ENCODE data around the gene CHN1.

DNA sequence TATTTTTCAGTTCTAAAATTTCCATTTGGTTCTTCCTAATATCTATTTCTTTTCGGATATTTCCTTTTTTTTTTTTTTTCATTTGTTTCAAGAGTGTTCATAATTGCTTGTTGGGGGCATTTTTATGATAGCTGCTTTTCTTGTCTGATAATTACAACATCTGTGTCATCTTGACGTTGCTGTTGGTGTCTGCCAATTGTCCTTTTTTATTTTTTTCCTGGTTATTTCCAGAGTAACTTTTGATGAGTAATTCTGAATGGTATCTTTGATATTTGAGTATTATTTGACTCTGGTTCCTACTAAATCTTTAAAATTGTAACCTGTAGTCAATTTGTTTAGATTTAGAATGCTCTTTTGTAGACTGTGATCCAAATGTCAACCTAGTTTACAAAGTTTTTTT lies 189.7 kb downstream of the CHN1 start:
- TF ChIP-seq, protein P1, sequence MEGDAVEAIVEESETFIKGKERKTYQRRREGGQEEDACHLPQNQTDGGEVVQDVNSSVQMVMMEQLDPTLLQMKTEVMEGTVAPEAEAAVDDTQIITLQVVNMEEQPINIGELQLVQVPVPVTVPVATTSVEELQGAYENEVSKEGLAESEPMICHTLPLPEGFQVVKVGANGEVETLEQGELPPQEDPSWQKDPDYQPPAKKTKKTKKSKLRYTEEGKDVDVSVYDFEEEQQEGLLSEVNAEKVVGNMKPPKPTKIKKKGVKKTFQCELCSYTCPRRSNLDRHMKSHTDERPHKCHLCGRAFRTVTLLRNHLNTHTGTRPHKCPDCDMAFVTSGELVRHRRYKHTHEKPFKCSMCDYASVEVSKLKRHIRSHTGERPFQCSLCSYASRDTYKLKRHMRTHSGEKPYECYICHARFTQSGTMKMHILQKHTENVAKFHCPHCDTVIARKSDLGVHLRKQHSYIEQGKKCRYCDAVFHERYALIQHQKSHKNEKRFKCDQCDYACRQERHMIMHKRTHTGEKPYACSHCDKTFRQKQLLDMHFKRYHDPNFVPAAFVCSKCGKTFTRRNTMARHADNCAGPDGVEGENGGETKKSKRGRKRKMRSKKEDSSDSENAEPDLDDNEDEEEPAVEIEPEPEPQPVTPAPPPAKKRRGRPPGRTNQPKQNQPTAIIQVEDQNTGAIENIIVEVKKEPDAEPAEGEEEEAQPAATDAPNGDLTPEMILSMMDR (conservative IDR thresholded peaks at IDR 0.05 in 1 of 2, IDR thresholded peaks at IDR 0.05 in 1 of 2; ENCODE audit: extremely low read depth in 1 of 2, insufficient read depth in 1 of 2, low read depth in 1 of 2, low read length in 2 of 2) = no peak
- no peak for TF ChIP-seq EZH2 (IDR thresholded peaks at IDR 0.05; ENCODE audit: borderline replicate concordance, low read length)

All from mammary epithelial cell (primary cell).